Skin epidermis (tissue), 12 donors: Measurements from ENCODE around the gene AURKB.
"Not testable (repeated sequence)": the region's sequence is repeated elsewhere in the genome, so short reads cannot be mapped to it uniquely, and the experiment has no call there.

Experiments
- H3K27ac ChIP-seq, 21 experiments: fragments of 200-600 bp; sonication (generic) in 11 of 21; one replicate each; pipeline ENCODE4 v1.5.0; 2020; ENCODE audit warnings: mild to moderate bottlenecking in 3 of 21, inconsistent platforms in 2 of 21, moderate library complexity in 2 of 21
- H3K4me3 ChIP-seq, 7 experiments: fragments of 200-600 bp; sonication (generic) in 2 of 7; one replicate each; pipeline ENCODE4 v1.5.0; 2020; ENCODE audit warnings: inconsistent platforms in 2 of 7, mild to moderate bottlenecking in 2 of 7, moderate library complexity in 1 of 7

Gene AURKB

DNA sequence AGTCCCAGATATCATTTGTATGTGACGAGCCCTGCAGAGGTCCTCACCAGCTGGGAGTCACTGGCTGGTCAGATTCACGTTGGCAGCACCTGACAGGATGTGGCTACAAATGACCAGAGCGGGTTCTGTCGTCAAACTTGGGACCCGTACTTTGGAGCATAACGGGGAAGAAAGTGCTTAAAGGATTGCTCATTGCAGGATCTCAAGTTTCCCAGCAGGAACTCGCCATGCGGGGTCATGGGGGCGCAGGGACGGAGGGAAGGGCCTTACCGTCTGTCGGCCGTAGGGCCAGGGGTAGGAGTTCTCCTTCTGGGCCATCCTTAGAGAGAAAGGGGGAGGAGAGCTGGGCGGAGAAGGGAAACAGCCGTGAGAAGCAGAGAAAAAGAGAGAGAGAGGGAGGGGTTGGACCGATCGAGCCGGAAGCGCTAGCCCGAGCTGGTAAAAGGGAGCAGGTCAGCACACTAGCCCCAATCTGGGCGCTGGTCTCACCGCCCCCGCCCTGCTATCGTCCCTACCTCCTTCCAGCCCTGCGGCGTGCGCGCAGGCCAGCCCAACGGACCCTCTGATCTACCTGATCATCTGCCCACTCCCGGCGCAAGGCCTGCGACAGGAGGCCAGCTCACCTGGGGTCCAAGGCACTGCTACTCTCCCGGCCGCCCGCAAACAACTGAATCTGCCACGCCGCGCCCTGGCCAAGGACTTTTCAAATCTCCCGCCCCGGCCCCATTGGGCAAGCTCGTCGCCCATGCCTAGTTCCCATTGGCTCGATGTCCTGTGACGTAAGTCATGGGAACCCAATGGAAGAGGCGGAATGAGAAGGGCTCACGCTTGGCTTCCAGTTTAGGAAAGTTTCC, at the start of gene AURKB:
TSS of gene AURKB (minus strand) at position 669 of the 854 bp plus-strand sequence. CDS start at position 318, 351 bp downstream.
- Histone ChIP-seq H3K4me3 (peak within 1 kb of the TSS; percentile 30 to 56 (median 51)), H3K27ac (peak within 1 kb of the TSS in 20 of 21 experiments; percentile 21 to 90 (median 76))

DNA sequence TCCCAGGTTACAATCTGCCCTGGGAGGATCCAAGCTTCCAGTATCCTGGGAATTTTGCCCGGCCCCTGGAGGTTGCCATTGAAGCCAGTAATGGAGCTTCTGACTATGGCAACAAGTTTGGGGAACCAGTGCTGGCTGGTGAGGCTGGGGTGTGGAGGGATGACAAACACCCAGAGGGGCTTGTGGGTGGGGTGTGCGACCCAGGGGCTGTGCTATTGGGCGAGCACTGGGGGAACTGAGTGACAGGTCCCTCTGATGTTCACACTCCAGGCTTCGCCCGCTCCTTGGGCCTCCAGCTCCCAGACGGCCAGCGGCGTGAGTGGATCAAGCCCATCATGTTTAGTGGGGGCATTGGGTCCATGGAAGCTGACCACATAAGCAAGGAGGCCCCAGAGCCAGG, 47.4 kb upstream of the AURKB start:
- Histone ChIP-seq H3K27ac (no peak overlapping the region), H3K4me3 (no peak overlapping the region)

- Histone ChIP-seq H3K27ac (no peak overlapping the region), H3K4me3 (no peak overlapping the region)
These were observed 46.3 kb upstream of the AURKB start for GRCh38 chr17:8256691-8257090.

DNA sequence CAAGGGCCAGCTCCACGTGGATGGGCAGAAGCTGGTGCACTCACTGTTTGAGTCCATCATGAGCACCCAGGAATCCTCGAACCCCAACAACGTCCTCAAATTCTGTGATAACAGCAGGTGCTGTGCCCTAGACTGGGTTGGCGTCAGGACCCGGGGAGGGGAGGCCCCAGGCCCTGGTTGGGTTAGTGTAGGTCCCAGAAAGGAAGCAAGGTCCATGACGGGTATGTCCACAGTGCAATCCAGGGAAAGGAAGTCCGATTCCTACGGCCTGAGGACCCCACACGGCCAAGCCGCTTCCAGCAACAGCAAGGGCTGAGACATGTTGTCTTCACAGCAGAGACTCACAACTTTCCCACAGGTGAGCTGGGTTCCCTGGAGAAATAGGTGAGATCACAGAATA, 45.9 kb upstream of the AURKB start:
- no peak overlapping the region for H3K27ac ChIP-seq
- no peak overlapping the region for H3K4me3 ChIP-seq

DNA sequence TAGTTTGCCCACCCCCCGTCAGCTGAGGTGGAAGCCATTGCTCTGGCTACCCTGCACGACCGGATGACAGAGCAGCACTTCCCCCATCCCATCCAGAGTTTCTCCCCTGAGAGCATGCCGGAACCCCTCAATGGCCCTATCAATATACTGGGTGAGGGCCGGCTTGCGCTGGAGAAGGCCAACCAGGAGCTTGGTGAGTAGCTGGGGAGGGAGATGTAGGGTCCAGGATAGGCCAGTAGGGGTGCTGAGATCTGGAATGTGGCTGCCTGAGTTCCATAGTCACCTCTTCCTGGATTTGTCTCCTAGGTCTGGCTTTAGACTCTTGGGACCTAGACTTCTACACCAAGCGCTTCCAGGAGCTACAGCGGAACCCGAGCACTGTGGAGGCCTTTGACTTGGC, 45.1 kb upstream of the AURKB start:
- Histone ChIP-seq H3K4me3 (no peak overlapping the region), H3K27ac (no peak overlapping the region)

DNA sequence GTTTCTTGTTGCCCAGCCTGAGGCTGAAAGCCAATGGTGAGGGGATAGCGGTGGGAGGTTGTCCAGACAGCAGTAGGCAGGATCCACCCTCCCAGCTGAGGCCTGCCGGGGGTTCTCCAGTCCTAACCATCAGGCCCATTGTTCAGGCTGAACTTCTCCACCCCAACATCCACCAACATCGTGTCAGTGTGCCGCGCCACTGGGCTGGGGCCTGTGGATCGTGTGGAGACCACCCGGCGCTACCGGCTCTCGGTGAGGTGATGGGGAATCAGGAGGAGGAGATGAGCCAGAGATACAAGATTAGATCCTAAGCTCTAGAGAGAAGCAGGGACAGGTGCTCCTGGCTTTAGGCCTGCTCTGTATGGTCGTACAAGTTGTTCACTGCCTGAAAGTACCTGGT, 44.5 kb upstream of the AURKB start:
- no peak overlapping the region for H3K27ac ChIP-seq
- H3K4me3 ChIP-seq = no peak overlapping the region

GRCh38 chr17:8253801-8254200, 43.4 kb upstream of the AURKB start:
- H3K27ac ChIP-seq = no peak overlapping the region
- no peak overlapping the region for H3K4me3 ChIP-seq

DNA sequence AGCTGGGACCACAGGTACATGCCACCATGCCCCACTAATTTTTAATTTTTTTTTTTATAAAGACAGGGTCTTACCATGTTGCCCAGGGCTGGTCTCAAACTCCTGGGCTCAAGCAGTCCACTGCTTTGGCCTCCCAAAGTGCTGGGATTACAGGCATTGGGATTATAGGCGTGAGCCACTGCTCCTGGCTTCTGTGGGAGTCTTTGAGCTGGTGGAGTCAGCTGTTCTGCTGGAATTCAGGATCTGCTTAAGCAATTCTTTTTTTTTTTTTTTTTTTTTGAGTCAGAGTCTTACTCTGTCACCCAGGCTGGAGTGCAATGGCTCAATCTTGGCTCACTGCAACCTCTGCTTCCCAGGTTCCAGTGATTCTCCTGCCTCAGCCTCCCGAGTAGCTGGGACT, 41.0 kb upstream of the AURKB start:
- H3K4me3 ChIP-seq, H3K27ac ChIP-seq: not testable (repeated sequence)

- Histone ChIP-seq H3K27ac (peak overlapping the region; percentile 41 to 98 (median 92)), H3K4me3 (peak overlapping the region; percentile 61 to 79 (median 70))
These were observed 39.5 kb upstream of the AURKB start for GRCh38 chr17:8249621-8250500.

DNA sequence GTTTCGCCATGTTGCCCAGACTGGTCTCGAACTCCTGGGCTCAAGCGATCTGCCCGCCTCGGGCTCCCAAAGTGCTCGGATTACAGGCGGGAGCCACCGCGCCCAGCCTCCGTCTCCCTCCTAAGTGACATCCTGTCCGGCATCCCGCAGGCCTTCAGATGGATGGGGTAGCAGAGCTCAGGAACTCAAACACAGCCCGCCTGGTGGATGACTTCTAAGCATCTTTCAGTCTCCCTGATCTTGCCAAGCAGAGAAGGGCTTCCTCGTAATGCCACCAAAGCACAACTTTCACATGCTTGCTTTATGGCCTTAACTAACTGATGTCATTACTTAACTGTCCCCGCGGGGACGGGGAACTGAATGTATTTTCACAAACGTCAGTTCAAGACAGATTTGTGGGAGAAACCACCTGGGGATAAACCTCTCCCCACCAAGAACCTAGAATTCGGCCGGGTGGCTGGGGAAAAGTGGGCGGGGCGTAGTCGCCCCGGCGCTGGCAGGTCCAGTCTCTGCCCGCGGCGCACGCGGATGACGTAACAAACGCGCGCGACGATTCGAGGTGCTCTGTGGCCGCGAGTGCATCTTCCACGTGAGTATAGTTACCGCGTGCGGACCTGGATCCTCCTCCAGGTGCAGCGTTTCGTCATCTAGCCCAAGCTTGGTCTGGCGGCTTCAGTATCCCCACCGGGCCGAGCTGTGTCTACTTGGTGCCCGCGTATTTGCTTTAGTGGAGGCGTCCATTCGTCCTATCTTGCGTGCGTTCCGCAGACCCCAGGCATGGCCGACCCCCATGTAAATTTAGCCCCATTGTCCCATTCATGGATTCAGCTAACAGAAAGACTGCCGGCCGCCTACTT, 38.6 kb upstream of the AURKB start, which contains the start of gene PFAS:
TSS of gene PFAS (plus strand) at position 539 of the 857 bp plus-strand sequence. CDS start 4,649 bp downstream, outside the sequence.
- H3K4me3 ChIP-seq = peak within 1 kb of the TSS; percentile 61 to 79 (median 70)

GRCh38 chr17:8244768-8245167, 34.4 kb upstream of the AURKB start:
- Histone ChIP-seq H3K4me3 (no peak overlapping the region), H3K27ac (no peak overlapping the region)

More for the DNA sequence above, 38.6 kb upstream of the AURKB start, which contains the start of gene PFAS:
- H3K27ac ChIP-seq = peak within 1 kb of the TSS; percentile 68 to 98 (median 92)

GRCh38 chr17:8243827-8244226, 33.5 kb upstream of the AURKB start:
- Histone ChIP-seq H3K4me3 (no peak overlapping the region), H3K27ac (no peak overlapping the region)

GRCh38 chr17:8237886-8238285, 27.5 kb upstream of the AURKB start:
- Histone ChIP-seq H3K27ac (no peak overlapping the region), H3K4me3 (no peak overlapping the region)

- Histone ChIP-seq H3K4me3 (no peak overlapping the region), H3K27ac (no peak overlapping the region)
These were observed 26.8 kb upstream of the AURKB start for GRCh38 chr17:8237175-8237574.

DNA sequence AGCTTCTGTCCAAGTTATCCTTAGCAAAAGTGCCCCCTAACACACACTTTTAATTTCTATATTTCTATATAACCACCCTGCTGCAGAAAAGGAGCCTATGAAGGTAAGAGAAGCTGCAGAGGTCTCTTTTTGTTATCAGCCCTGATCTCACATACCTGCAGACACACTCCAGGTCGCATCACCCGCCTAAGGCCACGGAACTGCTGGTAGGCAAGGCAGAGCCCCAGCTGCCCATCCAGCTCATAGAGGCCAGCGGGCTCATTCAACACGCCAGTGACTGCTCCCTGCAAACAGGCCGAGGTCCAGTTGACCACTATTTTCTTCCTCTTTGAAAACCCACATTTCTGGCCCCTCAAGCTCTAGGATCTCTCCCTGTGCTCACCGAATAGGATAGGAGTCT, 25.3 kb upstream of the AURKB start:
- Histone ChIP-seq H3K27ac (no peak overlapping the region), H3K4me3 (no peak overlapping the region)

DNA sequence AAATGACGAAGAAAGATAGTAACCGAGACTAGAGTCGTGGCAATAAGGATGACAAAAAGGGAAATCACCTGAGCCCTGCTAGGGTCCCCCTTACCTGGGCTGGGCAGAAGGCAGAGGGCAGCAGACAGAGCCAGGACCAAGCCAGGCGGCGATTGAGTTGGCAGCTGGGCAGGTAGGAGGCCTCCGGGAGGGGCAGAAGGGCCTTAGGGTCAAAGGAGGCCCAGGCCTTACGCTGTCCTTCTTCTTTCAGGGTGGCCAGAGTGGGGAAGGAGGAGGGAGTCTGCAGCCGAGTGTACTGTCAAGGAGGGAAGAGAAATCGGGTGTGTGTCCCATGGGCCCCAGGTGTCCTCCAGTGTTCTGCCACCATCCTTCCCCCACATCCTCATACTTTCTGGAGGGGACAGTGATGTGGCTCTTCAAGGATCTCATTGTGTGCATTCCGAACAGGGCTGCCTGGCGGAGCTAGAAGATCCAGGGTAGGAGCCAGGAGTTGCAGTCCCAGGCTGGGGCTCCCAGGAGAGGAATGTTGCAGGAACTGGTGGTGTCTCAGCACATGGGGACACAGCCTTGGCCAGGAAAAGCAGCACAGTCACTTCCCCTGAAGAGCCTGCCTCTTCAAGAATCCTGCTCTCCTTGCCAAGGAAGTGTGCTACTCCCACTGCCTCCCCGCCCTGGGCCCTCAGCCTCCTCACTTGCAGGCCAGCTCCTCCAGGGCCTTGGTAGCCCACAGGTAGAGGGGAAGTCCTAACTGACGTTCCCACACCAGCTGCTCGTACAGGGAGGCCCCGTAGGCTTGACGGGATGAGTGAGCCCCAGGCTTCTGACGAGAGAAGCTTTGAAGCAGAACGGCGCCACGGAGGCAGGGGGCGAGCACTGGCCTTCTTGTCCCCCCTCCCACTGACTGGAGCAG, 24.2 kb upstream of the AURKB start:
- H3K27ac ChIP-seq = no peak overlapping the region
- H3K4me3 ChIP-seq = no peak overlapping the region

- H3K27ac ChIP-seq = no peak overlapping the region
- H3K4me3 ChIP-seq = no peak overlapping the region
These were observed 21.3 kb upstream of the AURKB start for GRCh38 chr17:8231701-8232100.

DNA sequence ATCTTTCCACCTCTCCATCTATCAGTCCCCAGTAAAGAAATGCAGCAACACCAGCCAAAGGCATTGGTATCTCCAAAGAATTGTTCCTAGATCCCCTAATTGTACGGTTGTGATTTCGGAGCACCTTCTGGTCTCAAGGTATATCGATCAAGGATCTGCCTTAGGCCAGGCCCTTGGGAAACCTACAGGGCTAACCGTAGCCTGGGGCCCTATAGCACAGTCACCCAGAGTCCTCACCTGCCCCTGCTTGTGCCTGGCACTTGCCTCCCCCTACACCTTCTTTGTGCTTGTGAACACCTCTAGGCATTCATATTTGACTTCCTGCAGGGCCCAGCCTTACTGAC, 16.8 kb upstream of the AURKB start:
- peak overlapping the region in 8 of 21 experiments; percentile 39 to 71 (median 59) for H3K27ac ChIP-seq
- peak overlapping the region in 1 of 7 experiments; percentile 19 for H3K4me3 ChIP-seq
